ELF-1 (cell line): Measurements from ENCODE around the gene SLC16A12.
"Not testable (repeated sequence)": the region's sequence is repeated elsewhere in the genome, so short reads cannot be mapped to it uniquely, and the experiment has no call there.

Experiments used
- DNase-seq: peaks from one replicate; pipeline ENCODE4 v3.0.0-alpha.2; 2016; ENCODE audit warnings: low read depth, low spot score

The SLC16A12 gene

DNA sequence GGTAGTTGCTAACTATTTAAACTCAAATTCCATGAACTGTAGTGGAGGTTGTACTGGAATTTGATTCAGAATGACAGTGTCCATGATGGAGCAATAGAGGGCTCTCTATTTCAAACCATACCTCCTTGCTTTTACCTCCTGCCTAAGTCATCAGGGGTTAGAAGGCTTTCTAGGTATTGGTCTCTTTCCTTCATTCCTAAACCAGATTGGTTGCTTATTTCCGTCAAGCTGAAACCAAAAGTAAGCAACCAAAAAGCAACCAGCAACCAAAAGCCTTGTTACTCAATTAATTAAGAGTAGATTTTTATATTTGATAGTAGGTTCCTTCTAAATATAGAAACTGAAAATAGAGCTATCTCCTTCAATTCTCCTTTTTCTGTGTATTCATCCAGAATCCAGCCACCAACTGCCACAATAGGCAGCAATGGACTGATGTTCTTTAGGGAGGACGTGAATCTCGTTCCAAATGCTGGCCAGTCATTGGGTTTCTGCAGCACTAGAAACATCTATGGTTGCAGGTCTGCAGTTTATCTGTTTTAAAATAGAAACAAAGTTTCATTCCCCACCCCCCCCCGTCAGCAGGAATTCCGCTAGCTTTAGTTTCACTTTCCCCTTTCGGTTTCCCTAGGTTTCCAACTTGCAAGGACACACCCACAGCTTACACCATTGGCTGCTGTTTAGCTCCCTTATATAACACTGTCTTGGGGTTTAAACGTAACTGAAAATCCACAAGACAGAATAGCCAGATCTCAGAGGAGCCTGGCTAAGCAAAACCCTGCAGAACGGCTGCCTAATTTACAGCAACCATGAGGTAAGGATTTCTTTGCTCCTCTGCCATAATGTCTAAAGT, 143.3 kb downstream of the SLC16A12 start, which contains the start of gene IFIT1:
Gene IFIT1, plus strand, starts transcription at position 717 of the 850 bp plus-strand sequence. Its CDS starts 90 bp downstream, at position 807.
- peak; percentile 56 for DNase-seq

- not testable (repeated sequence) for DNase-seq
Observed at GRCh38 chr10:89391226-89391576, 144.2 kb downstream of the SLC16A12 start.

- no peak for DNase-seq
Observed at GRCh38 chr10:89390476-89391225, 144.7 kb downstream of the SLC16A12 start.

- DNase-seq, result no peak
Observed at GRCh38 chr10:89389254-89389653, 146.1 kb downstream of the SLC16A12 start.

DNA sequence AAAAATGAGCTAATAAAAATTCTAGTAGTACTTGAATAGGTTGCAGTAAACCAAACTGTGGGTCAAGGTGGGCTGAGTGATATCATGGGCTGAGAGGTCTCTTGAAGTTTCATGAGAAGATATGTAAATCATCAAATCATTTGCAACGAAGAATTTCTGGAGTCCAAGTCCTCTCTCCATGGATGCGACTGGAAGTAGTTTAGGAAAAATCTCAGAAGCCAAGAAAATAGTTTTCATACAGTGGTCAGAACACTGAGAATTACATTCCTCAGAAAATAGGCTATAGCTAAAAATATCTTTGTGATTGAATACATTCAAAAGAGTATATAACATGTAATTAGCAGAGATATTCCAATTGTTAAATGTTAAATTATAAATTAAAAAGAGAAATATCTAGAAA, 146.6 kb downstream of the SLC16A12 start:
- DNase-seq, result no peak

- DNase-seq, result no peak
Observed at GRCh38 chr10:89384474-89385340, 150.7 kb downstream of the SLC16A12 start.

GRCh38 chr10:89382757-89383156, 152.6 kb downstream of the SLC16A12 start:
- no peak for DNase-seq
